B cell (primary cell): ENCODE data around the gene FAM240B.

Experiments used
- EZH2 ChIP-seq: IDR thresholded peaks from 2 replicates; pipeline ENCODE4 v1.6.1; 2012; ENCODE audit warnings: borderline replicate concordance, low read depth, mild to moderate bottlenecking, moderate library complexity, low read length; ENCODE audit not compliant: insufficient read depth, poor library complexity, severe bottlenecking
- TF ChIP-seq, protein P1 (sequence below): fragments of 200-600 bp; IDR thresholded peaks from one replicate; pipeline ENCODE4 v1.8.0; 2022; ENCODE audit warnings: antibody characterized with exemption, mild to moderate bottlenecking

DNA sequence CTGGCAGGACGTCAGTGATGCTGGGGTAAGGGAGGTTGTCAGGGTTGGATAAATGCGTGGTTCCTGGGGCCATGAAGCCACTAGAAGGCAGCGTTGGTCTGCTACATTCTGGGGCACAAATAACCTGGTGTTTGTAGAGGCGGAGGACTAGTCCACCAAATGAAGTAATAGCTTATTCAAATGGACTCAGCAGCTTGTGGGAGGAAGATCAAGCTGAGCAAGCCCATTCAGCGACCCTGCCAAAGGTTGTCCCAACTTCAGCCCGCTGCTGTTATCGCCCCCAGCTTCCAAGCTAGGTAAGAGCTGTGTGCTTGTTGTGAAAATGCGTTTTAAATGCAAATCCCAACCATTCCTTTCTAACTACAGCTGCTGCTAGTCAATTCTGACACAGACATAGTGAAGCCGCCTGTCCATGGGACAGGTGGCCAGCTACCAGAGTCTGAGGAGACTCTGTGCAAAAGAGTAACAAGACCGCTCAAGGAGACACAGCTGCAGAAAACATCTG, 7.6 kb upstream of the FAM240B start:
- TF ChIP-seq, protein P1, sequence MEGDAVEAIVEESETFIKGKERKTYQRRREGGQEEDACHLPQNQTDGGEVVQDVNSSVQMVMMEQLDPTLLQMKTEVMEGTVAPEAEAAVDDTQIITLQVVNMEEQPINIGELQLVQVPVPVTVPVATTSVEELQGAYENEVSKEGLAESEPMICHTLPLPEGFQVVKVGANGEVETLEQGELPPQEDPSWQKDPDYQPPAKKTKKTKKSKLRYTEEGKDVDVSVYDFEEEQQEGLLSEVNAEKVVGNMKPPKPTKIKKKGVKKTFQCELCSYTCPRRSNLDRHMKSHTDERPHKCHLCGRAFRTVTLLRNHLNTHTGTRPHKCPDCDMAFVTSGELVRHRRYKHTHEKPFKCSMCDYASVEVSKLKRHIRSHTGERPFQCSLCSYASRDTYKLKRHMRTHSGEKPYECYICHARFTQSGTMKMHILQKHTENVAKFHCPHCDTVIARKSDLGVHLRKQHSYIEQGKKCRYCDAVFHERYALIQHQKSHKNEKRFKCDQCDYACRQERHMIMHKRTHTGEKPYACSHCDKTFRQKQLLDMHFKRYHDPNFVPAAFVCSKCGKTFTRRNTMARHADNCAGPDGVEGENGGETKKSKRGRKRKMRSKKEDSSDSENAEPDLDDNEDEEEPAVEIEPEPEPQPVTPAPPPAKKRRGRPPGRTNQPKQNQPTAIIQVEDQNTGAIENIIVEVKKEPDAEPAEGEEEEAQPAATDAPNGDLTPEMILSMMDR: no peak
- TF ChIP-seq EZH2: no peak
